Measurements from ENCODE around the gene DYNC1LI1.
"Not testable (repeated sequence)": the region's sequence is repeated elsewhere in the genome, so short reads cannot be mapped to it uniquely, and the experiment has no call there.

Gene DYNC1LI1

GRCh38 chr3:32525720-32526119, 44.9 kb downstream of the DYNC1LI1 start:
- DNase-seq: no peak

GRCh38 chr3:32522682-32523081, 48.0 kb downstream of the DYNC1LI1 start:
- DNase-seq: no peak

DNA sequence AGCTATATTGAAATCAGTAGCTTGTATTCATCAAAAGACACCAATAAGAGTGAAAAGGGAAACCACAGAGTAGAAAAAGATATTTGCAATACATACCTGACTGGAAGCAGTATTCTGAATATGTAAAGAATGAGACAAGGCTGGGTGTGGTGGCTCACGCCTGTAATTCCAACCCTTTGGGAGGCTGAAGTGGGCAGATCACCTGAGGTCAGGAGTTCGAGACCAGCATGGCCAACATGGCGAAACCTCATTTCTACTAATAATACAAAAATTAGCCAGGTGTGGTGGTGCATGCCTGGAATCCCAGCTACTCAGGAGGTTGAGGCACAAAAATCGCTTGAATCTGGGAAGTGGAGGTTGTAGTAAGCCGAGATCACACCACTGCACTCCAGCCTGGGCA, 51.7 kb downstream of the DYNC1LI1 start:
- DNase-seq: not testable (repeated sequence)

DNA sequence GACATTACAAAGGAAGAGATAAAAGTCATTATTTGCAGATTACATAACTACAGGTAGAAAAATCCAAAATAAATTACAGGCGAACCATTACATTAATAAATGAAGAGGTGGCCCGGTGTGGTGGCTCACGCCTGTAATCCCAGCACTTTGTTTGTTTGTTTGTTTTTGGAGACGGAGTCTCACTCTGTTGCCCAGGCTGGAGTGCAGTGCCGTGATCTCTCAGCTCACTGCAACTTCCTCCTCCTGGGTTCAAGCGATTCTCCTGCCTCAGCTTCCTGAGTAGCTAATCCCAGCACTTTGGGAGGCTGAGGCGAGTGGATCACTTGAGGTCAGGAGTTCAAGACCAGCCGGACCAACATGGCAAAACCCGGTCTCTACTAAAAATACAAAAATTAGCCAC, 53.9 kb downstream of the DYNC1LI1 start:
- DNase-seq: not testable (repeated sequence)

- DNase-seq: no peak
Measured at GRCh38 chr3:32511005-32511404, 59.7 kb downstream of the DYNC1LI1 start.

DNA sequence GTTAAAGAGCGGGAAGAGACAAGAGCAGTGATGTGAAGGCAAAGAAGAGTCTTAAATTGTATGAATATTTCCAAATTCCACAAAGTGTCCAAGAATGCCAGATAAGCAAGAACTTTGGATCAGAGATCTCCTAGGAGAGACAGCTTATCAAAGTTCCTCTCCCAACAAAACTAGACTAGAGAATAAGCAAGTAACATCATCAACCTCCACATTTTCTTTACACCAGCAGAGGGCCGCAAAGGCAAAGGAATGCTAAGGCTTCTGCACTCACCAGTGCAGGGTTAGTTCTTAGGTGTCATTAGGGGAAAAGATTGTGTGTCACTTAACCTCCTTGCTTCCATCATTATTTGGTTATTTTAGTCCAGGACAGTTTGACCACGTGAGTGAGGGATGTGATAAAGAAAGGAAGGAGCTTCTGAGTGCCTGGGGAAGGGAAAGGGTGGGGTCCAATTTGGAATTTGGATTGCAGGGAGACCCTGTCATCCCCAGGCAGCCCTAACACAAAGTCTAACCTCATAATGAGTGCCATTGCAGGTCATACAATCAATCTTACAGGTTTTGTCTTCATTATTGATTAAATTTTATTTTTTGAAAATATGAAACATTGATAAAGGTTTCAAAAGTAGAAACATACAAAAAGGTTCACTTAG, 60.5 kb downstream of the DYNC1LI1 start:
- DNase-seq: peak; percentile 70

- no peak for DNase-seq
Measured at GRCh38 chr3:32508711-32509110, 61.9 kb downstream of the DYNC1LI1 start.

DNA sequence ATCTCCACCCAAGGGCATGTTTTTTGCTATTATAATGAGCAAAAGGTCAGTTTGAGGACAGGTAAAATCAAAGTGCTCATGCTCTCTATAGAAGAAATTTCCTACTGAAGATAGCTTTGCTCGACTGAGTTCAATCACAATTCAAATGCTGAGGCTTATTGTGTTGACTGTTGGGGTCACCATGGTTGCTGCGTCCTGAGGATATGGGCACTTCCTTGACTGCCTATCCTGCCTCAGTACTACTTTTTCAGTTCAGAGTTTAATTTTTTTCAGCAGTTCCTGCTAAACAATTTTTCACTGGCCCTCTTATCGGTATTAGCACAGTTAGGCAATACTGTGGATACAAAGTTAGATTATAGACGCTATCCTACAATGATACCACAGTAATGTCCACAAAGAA, 64.2 kb downstream of the DYNC1LI1 start:
- no peak for DNase-seq

- DNase-seq: no peak
Measured at GRCh38 chr3:32502946-32503286, 67.7 kb downstream of the DYNC1LI1 start.

DNA sequence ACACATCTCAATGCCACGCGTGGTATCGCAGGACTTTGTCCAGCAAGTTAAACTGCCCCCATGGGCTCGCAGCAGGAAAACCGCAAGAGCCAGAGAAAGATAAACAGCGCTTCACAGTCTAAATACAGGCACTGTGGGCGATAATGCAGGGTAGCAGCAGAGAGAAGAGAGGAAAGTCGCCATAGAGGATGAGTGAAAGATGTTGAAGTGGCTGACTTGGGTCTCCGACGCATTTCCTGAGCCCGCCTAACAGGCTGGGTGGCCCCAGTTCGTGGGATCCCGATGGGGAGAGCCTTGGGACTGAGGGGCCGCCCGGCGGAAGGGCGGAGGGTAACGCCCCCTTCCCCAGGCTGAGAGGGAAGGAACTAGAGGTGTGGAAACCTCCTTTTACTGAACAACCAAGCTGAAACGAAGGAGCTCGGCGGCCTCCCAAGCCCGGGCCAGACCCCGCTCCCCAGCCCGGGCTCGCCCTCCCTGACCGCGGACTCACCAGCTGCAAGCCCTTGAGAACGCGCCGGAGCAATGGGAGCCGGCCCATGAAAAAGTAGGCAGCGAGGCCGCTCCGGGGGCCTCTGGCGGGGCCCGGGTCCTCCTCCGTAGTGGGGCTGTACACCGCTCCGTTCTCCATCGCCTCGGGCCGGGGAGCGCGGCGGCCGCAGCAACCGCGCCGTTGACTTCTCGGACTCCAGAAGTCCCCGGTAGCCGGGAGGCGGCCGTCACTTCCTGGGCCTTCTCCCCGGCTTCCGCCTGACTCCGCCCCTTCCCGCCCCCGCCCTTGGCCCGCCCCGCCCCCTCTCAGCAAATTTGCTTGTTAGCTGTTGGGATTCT, 68.3 kb downstream of the DYNC1LI1 start, which contains the start of gene CMTM6:
Gene CMTM6 (minus strand): TSS at position 735 of the 828 bp plus-strand sequence. CDS start 107 bp downstream, at position 628.
- DNase-seq: peak; percentile 92

DNA sequence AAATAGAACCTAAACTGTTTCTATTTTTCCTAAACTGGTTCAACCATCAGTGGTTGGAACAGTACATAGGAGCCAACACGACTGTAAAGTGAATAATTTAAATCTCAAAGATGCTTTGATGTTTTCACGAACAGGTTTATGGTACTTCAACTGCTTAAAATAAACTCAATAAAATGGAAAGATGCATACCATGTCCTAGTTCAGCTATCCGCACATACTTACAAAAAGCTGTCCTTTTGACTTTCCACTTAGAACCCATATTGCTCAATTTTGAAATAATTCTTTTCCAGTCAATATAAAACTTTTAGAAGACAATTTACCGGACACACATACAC, 68.9 kb downstream of the DYNC1LI1 start:
- no peak for DNase-seq

- DNase-seq: no peak
Measured at GRCh38 chr3:32500880-32501782, 69.5 kb downstream of the DYNC1LI1 start.

GRCh38 chr3:32500231-32500630, 70.4 kb downstream of the DYNC1LI1 start:
- no peak for DNase-seq

DNA sequence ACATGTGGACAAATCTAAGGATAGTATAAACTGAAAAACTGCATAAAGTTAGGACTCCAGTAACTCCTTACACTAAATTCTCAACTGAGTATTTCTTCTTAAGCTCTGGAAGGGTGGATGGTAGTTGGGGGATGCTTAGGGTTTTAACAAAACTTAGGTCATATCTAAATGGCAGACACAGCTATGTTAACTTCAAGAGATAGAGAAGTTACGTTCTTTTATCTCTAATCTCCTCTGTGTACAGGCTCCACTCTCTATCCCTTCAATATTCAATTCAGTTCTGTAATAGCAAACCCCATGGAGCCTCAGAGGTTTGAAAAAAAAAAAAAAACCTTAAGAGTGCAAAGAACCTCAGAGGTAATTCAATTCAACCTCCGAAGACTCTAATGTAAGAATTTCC, 71.1 kb downstream of the DYNC1LI1 start:
- DNase-seq: no peak

DNA sequence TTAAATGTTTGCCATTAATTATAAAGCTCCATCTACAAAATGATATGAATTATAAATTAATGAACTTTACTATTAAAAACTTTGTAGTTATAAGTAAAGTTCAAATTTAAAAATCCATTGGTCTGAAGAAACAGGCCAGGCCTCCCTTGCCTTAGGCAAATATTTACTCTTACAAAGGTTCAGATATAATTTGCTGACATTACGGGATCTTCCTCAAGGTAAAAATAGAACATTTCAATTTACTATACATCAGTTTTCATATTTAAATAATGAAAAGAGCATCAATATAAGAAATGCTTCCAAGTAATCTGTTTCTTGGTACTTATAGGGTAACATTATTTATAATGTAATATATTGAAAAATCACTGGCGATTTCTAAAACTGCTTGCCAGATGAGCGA, 71.7 kb downstream of the DYNC1LI1 start:
- no peak for DNase-seq

DNA sequence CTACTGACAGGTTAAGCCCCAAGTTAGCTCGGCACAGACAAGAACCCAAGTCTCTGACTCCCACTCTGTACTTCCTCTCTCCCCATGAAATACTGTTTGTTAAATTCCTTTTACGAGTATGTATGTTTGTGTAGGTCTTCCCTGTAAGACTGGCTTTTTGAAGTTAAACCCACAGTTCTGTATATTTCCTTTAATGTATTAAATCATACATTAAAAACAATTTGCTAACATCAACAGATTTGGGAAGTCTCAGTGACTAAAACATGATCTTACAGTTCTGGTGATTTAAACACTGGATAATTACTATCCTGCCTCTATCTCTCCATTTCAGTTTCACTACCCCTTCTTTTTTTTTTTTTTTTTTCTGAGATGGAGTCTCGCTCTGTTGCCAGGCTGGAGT, 72.4 kb downstream of the DYNC1LI1 start:
- no peak for DNase-seq

- no peak for DNase-seq
Measured at GRCh38 chr3:32495609-32496008, 75.0 kb downstream of the DYNC1LI1 start.

DNA sequence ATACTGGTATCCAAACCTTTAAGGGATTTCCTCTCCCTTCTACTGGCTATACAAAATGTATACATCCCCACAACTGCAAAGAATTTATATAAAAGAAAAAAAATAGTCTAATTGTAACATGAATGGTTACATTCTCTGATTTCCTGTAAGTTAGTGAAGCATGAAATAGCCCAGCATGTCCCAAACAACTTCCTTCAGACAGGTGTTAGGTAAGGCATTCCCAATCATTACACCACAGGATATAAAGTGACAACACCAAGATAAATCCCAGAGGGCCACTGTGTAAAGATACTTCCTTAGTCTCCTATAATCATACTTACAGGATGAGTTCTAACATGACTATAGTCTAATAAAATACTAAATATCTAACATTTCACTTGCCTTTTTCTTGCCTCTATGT, 75.6 kb downstream of the DYNC1LI1 start:
- no peak for DNase-seq

DNA sequence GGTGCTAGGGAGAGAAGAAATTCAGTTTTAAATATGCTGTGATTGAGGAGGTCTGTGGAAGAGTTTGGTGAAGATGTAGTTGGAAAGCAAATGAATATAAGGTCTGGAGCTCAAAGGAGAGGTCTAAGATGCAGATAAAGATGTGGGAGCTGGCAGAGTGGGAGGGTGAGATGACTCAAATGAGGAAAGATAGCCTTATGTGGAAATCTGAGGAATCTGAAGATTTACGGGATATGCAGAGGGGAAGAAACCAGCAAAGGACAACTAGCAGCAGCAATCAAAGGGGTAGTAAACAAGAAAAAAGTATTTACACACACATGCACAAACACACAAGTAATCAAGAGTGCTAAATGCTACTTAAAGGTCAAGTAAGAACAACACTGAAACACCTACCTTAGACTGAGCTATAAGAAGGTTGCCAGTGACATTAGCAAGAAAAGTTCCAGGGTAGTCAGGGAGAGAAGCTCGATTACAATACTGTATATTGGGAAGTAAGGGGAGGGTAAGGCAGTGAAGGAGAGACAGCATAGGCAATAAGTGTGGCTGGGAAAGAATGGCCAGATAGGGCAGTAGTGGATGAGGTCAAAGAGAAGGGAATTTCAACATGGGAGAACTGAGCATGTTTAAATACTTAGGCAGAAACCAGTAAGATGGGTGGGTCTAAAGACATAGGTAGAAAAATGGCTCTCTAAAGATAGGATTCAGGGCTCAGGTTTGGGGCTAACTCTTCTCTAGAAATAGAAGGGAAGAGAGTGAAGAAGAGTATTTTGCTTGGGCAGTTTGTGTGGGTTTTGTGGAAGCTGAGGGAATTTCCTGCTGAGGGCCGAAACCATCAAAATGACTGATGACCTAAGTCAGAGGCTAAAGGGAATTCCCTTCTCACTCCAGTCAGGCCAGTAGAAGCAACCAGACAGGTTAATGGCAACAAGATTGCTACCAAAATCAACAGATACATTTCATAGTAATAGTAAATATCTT, 76.9 kb downstream of the DYNC1LI1 start:
- no peak for DNase-seq

GRCh38 chr3:32492684-32493436, 77.8 kb downstream of the DYNC1LI1 start:
- DNase-seq: no peak

- DNase-seq: no peak
Measured at GRCh38 chr3:32488474-32489008, 82.1 kb downstream of the DYNC1LI1 start.
